GM12872 (cell line): ENCODE results near the gene RNPS1.

Experiments
- CTCF ChIP-seq: IDR thresholded peaks from 3 replicates; pipeline ENCODE4 v1.5.1; 2011; ENCODE audit warnings: low read depth, mild to moderate bottlenecking, low read length, moderate library complexity; ENCODE audit not compliant: insufficient read depth

RNPS1 gene

GRCh38 chr16:2207872-2208271 is 60.1 kb downstream of the RNPS1 start:
- no peak for TF ChIP-seq CTCF

- TF ChIP-seq CTCF, result no peak
Observed at GRCh38 chr16:2206780-2207433, 61.0 kb downstream of the RNPS1 start.

GRCh38 chr16:2206420-2206779 is 61.5 kb downstream of the RNPS1 start:
- no peak for TF ChIP-seq CTCF

GRCh38 chr16:2205967-2206313 is 62.0 kb downstream of the RNPS1 start:
- TF ChIP-seq CTCF, result no peak

GRCh38 chr16:2205104-2205966 is 62.6 kb downstream of the RNPS1 start, which contains the start of gene MLST8:
MLST8 (plus strand) TSS chr16:2205454; CDS start chr16:2206086, 632 bp downstream.
- TF ChIP-seq CTCF, result peak; percentile 31; the same call in 1 of the 3 replicates

GRCh38 chr16:2204416-2205103 is 63.4 kb downstream of the RNPS1 start:
- TF ChIP-seq CTCF, result 0 out of 3 replicates have a peak, but pooled peaks have one; percentile 0
